Psoas muscle (tissue), 8 donors: ENCODE measurements around the gene CYP51A1. TPM values are rescaled to one million over a fixed set of nuclear protein-coding genes. Genes with fewer than 3 reads are reported as not detected.

Experiments used
- ATAC-seq, 4 donors: fragments of 200-7000 bp; cut with Tn5 transposase; one replicate each; pipeline ENCODE4 v1.9.1; 2020; ENCODE audit warnings: moderate library complexity in 3 of 4, mild to moderate bottlenecking in 2 of 4
- DNase-seq, 2 donors: peaks; one replicate each; pipeline ENCODE4 v3.0.0-alpha.2; 2020
- H3K27ac ChIP-seq: fragments of 200-600 bp; one replicate; pipeline ENCODE4 v1.8.0; 2022
- H3K27me3 ChIP-seq, 3 donors: fragments of 200-600 bp in 1 of 3; one replicate each; pipeline versions ENCODE4 v1.6.1 to v1.8.0; 2013 to 2022; ENCODE audit warnings: low read length in 2 of 3, mild to moderate bottlenecking in 2 of 3, moderate library complexity in 1 of 3; ENCODE audit not compliant: insufficient read depth in 3 of 3
- H3K36me3 ChIP-seq, 2 donors: fragments of 200-600 bp in 1 of 2; one replicate each; pipeline versions ENCODE4 v1.6.1 to v1.8.0; 2013 to 2022; ENCODE audit warnings: low read depth in 1 of 2, mild to moderate bottlenecking in 1 of 2, moderate library complexity in 1 of 2; ENCODE audit not compliant: insufficient read depth in 1 of 2
- H3K4me1 ChIP-seq: fragments of 200-600 bp; one replicate; pipeline ENCODE4 v1.8.0; 2022
- H3K4me3 ChIP-seq: fragments of 200-600 bp; one replicate; pipeline ENCODE4 v1.8.0; 2022; ENCODE audit warnings: mild to moderate bottlenecking
- H3K9me3 ChIP-seq: fragments of 200-600 bp; one replicate; pipeline ENCODE4 v1.8.0; 2022
- WGBS, 3 donors: extraction: QIAGEN DNeasy Blood & Tissue Kit; methylation state at CpG; one replicate each; pipeline versions ENCODE4 v1.1.6 to v1.1.7; 2013; 5-methylcytosine and 5-hydroxymethylcytosine counted together
- intact Hi-C, 2 donors: fragments of 100-400 bp; cut with DNase I; formaldehyde crosslinking; loops; one replicate each; pipeline versions ENCODE4 v1.11.0 to v1.14.2; 2022
- polyA plus RNA-seq, 3 donors: library from polyadenylated mRNA; stranded (reverse); fragments of 200-250 nt; gene quantifications; one replicate each; pipeline ENCODE4 v1.2.3, GENCODE V29; 2013
- total RNA-seq, 4 donors: library from RNA; stranded (reverse); fragmentation: NEBNext Ultra II Directional in 2 of 4; extraction: Animal tissue kit (Norgen Biotek cat#: 25700) in 2 of 4; gene quantifications; one replicate each; pipeline versions ENCODE4 v1.2.1 to v1.2.4, GENCODE V29; 2021 to 2023
- TF ChIP-seq, protein P1 (sequence below): fragments of 200-600 bp; IDR thresholded peaks from one replicate; pipeline ENCODE4 v1.8.0; 2022; ENCODE audit warnings: antibody characterized with exemption
- donor health status: healthy with polysubstance abuse.
- donor health status: DM: no; HTN: no; CAD: no; lungs with moderate emphysema.
- donor health status: Bipolar disorder and iron deficiency.
- donor health status: healthy.
- donor health status: DM: yes; HTN: yes; CAD: no.
- donor health status: DM: no; HTN: no; CAD: no.
- donor health status: DM: no; HTN: no; CAD: no.
- donor health status: DM: yes; HTN: yes; CAD: no.

The CYP51A1 gene
- total and polyA plus RNA-seq, 7 donors, result 4.2 to 23.9 (median 7.9) TPM

DNA sequence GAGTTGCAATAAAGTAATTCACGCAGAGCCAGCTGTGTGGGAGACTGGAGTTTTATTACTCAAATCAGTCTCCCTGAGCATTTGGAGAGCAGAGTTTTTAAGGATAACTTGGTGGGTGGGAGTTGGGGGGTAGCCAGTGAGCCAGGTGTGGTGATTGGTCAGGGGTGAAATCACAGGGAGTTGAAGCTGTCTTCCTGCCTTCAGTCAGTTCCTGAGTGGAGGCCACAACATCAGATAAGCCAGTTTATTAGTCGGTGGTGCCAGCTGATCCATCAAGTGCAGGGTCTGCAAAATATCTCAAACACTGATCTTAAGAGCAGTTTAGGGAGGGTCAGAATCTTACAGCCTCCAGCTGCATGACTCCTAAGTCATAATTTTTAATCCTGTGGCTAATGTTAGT is 3.3 kb upstream of the CYP51A1 start:
- Histone ChIP-seq H3K27me3 (no peaks in the 10 kb centered on the region), H3K27ac (no peak overlapping the region), H3K9me3 (no peaks in the 10 kb centered on the region), H3K4me1 (no peaks in the 10 kb centered on the region), H3K36me3 (no peaks in the 10 kb centered on the region), H3K4me3 (no peak overlapping the region)
- DNase-seq, result no peak
- 25 to 36% (median 26%) methylated on average over 2 of the region's 2 CpGs for WGBS, 3 donors
- intact Hi-C loops, result no loop called here
- TF ChIP-seq, protein P1, sequence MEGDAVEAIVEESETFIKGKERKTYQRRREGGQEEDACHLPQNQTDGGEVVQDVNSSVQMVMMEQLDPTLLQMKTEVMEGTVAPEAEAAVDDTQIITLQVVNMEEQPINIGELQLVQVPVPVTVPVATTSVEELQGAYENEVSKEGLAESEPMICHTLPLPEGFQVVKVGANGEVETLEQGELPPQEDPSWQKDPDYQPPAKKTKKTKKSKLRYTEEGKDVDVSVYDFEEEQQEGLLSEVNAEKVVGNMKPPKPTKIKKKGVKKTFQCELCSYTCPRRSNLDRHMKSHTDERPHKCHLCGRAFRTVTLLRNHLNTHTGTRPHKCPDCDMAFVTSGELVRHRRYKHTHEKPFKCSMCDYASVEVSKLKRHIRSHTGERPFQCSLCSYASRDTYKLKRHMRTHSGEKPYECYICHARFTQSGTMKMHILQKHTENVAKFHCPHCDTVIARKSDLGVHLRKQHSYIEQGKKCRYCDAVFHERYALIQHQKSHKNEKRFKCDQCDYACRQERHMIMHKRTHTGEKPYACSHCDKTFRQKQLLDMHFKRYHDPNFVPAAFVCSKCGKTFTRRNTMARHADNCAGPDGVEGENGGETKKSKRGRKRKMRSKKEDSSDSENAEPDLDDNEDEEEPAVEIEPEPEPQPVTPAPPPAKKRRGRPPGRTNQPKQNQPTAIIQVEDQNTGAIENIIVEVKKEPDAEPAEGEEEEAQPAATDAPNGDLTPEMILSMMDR, result no peak
- no peak for ATAC-seq

GRCh38 chr7:92135052-92135889 is 994 bp upstream of the CYP51A1 start:
- Histone ChIP-seq H3K36me3 (peaks cover 0 to 5% of the 10 kb centered on the region in 2 donors), H3K9me3 (no peaks in the 10 kb centered on the region), H3K4me1 (no peaks in the 10 kb centered on the region), H3K27ac (peak overlapping the region; percentile 84), H3K4me3 (peak overlapping the region; percentile 95), H3K27me3 (no peaks in the 10 kb centered on the region)
- ATAC-seq (no peak), DNase-seq (no peak)
- 33 to 37% (median 36%) methylated on average over 21 of the region's 21 CpGs for WGBS, 3 donors
- TF ChIP-seq, protein P1, result no peak
- intact Hi-C loops, result no loop called here

DNA sequence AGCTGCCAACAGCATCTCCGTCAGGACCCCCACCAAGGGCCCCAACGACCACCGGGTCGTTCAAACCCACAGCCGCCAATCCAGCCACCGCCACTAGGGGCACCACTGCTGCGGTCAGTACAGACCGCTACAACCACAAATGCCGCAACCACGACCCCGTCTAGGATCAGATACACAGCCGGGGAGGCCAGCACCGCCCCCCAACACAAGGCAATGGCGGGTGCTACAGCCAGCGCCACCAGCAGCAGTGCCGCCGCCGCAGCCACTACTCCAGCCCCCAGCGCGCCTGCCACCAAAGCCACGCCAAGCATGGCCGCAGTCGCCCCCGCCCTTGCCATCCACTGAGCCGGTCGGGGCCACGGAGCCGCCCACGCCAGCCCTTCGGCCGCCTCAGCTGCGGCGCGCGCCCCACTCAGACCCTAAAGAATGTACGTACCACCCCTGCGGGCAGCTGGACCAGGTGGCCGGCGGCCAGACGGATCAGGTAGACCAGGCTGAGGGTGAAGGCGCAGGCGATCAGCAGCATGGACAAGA is 473 bp downstream of the CYP51A1 start:
- ATAC-seq, result peak; percentile 54 to 68 (median 62)
- Histone ChIP-seq H3K4me1 (no peaks in the 10 kb centered on the region), H3K4me3 (peak overlapping the region; percentile 95), H3K27me3 (no peaks in the 10 kb centered on the region), H3K36me3 (peaks cover 0 to 7% of the 10 kb centered on the region in 2 donors), H3K9me3 (no peaks in the 10 kb centered on the region), H3K27ac (peak overlapping the region; percentile 84)
- intact Hi-C loops, result no loop called here
- TF ChIP-seq, protein P1, result peak; percentile 62
- whole genome bisulfite sequencing, 3 donors, result 0 to 1% (median 0%) methylated on average over 38 to 42 of the region's 42 CpGs
- peak; percentile 74 to 80 for DNase-seq

DNA sequence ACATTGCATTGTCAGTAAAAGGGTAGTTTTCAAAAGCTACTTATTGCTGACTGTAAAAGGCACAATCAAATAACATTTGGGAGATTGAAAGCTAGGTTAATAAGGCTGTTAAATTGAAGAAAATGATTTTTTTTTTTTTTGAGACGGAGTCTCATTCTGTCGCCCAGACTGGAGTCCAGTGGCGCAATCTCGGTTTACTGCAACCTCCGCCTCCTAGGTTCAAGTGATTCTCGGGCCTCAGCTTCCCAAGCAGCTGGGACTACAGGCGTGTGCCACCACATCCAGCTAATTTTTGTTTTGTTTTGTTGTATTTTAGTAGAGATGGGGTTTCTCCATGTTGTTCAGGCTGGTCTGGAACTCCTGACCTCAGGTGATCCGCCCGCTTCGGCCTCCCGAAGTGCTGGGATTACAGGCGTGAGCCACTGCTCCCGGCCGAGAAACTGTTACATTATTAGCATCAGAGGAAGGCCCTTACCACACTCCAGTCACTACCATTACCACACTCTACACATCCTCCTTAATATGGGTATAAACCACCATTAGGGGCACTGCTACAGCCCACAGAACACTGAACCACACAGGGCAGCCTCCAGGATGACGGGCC is 1.0 kb downstream of the CYP51A1 start:
- peak overlapping the region; percentile 84 for H3K27ac ChIP-seq
- H3K27me3 ChIP-seq, result no peaks in the 10 kb centered on the region
- WGBS, 3 donors, result 47 to 51% (median 48%) methylated on average over 15 of the region's 15 CpGs
- TF ChIP-seq, protein P1, result no peak
- intact Hi-C loops, result no loop called here
- no peaks in the 10 kb centered on the region for H3K4me1 ChIP-seq
- peak; percentile 4 to 22 (median 10) for ATAC-seq
- no peaks in the 10 kb centered on the region for H3K9me3 ChIP-seq
- peaks cover 0 to 12% of the 10 kb centered on the region in 2 donors for H3K36me3 ChIP-seq
- H3K4me3 ChIP-seq, result peak overlapping the region; percentile 95
- DNase-seq, result no peak
